HG03558 (cell line): ENCODE results near the gene UBXN7.
"Not testable (repeated sequence)": the region's sequence is repeated elsewhere in the genome, so short reads cannot be mapped to it uniquely, and the experiment has no call there.

Experiments
- ATAC-seq: cut with Tn5 transposase; IDR thresholded peaks from one replicate; pipeline ENCODE4 v1.9.1; 2021; ENCODE audit warnings: moderate number of reproducible peaks; ENCODE audit not compliant: unreplicated experiment; ENCODE audit errors: extremely low read depth

The UBXN7 gene

GRCh38 chr3:196321162-196321561 lies 111.1 kb downstream of the UBXN7 start:
- no peak for ATAC-seq

- ATAC-seq: no peak
Observed at GRCh38 chr3:196320137-196320536, 112.1 kb downstream of the UBXN7 start.

GRCh38 chr3:196317687-196318467 lies 114.3 kb downstream of the UBXN7 start, which contains the start of gene DYNLT2B:
Gene DYNLT2B, minus strand, starts transcription at chr3:196318240. Its CDS starts 88 bp downstream, at chr3:196318152.
- ATAC-seq: peak; percentile 48

- not testable (repeated sequence) for ATAC-seq
Observed at GRCh38 chr3:196316799-196317686, 115.2 kb downstream of the UBXN7 start.

GRCh38 chr3:196315821-196316220 lies 116.4 kb downstream of the UBXN7 start:
- no peak for ATAC-seq

GRCh38 chr3:196314597-196314996 lies 117.6 kb downstream of the UBXN7 start:
- no peak for ATAC-seq

- ATAC-seq: not testable (repeated sequence)
Observed at GRCh38 chr3:196314086-196314485, 118.1 kb downstream of the UBXN7 start.

GRCh38 chr3:196302960-196303359 lies 129.3 kb downstream of the UBXN7 start:
- not testable (repeated sequence) for ATAC-seq

- ATAC-seq: not testable (repeated sequence)
Observed at GRCh38 chr3:196302551-196302950, 129.7 kb downstream of the UBXN7 start.

- no peak for ATAC-seq
Observed at GRCh38 chr3:196298521-196298920, 133.7 kb downstream of the UBXN7 start.
